K562 (cell line): ENCODE results near the gene ANO7. TPM values are rescaled to one million over a fixed set of nuclear protein-coding genes. Genes with fewer than 3 reads are reported as not detected.

Experiments used
- ATAC-seq: fragments of 200-7000 bp; cut with Tn5 transposase; 3 replicates; pipeline ENCODE4 v1.9.1; 2020; ENCODE audit warnings: moderate library complexity
- BruUV-seq: library from RNA; stranded (reverse); fragments of 400-500 nt; replicated peaks from 2 replicates; lab custom pipeline; 2021; lab: Mats Ljungman, UMichigan
- CTCF ChIA-PET: fragments of 300-600 bp; formaldehyde crosslinking; extraction: SDS; loops from one replicate; lab custom pipeline; 2021; ENCODE audit warnings: low intra/inter-chr PET ratio; lab: Yijun Ruan, JAX
- POLR2A ChIA-PET: fragments of 300-600, 350-650 bp; sonication (Branson Sonifier 250); formaldehyde crosslinking; extraction: SDS; loops from one replicate; lab custom pipeline; 2021; ENCODE audit warnings: antibody characterized with exemption, inconsistent platforms; lab: Yijun Ruan, JAX
- DNase-seq, 4 experiments: peaks; one replicate each; pipeline versions ENCODE4 v3.0.0 to v3.0.0-alpha.2; 2011 to 2018; ENCODE audit warnings: low spot score in 3 of 4, mixed read lengths in 3 of 4; ENCODE audit errors: extremely low read depth in 1 of 4
- FAIRE-seq: peaks from 2 replicates; lab custom pipeline; 2011; peaks lifted over from hg19 to GRCh38; lab: Jason Lieb, UNC
- H2AFZ ChIP-seq: 2 replicates; pipeline ENCODE4 v1.6.0; 2011; ENCODE audit warnings: low read depth, low read length, control low read depth, inconsistent platforms
- H3K27ac ChIP-seq: fragments of 200-600 bp; 3 replicates; pipeline ENCODE4 v1.8.0; 2011; ENCODE audit warnings: low read depth, mild to moderate bottlenecking, control low read depth, inconsistent platforms, low read length, moderate library complexity, mixed read lengths; ENCODE audit errors: extremely low read depth
- H3K27me3 ChIP-seq, 2 experiments: fragments of 300-600 bp in 1 of 2; 2 replicates in 1 of 2; 3 replicates in 1 of 2; pipeline versions ENCODE4 v1.6.0 to v1.8.0; 2011; ENCODE audit warnings: inconsistent platforms in 2 of 2, low read length in 2 of 2, mild to moderate bottlenecking in 1 of 2, mixed read lengths in 1 of 2, moderate library complexity in 1 of 2; ENCODE audit not compliant: control insufficient read depth in 2 of 2, insufficient read depth in 2 of 2
- H3K36me3 ChIP-seq: fragments of 300-600 bp; 3 replicates; pipeline ENCODE4 v1.8.0; 2011; ENCODE audit warnings: mild to moderate bottlenecking, low read length, inconsistent platforms; ENCODE audit not compliant: control insufficient read depth, insufficient read depth
- H3K4me1 ChIP-seq, 2 experiments: fragments of 200-600 bp in 1 of 2; replicated peaks in 1 of 2; 2 replicates in 1 of 2; 3 replicates in 1 of 2; pipeline versions ENCODE4 v1.5.1 to v1.8.0; 2011; ENCODE audit warnings: inconsistent platforms in 2 of 2, low read length in 2 of 2, mild to moderate bottlenecking in 1 of 2, mixed read lengths in 1 of 2, moderate library complexity in 1 of 2; ENCODE audit not compliant: control insufficient read depth in 2 of 2, insufficient read depth in 2 of 2
- H3K4me2 ChIP-seq: 2 replicates; pipeline ENCODE4 v1.6.1; 2011; ENCODE audit warnings: low read length, control low read depth, inconsistent platforms, mixed read lengths; ENCODE audit not compliant: insufficient read depth
- H3K4me3 ChIP-seq: fragments of 200-600 bp; sonication (generic), shearing (Covaris generic); 2 replicates; pipeline ENCODE4 v1.5.1; 2016; ENCODE audit warnings: control low read depth, inconsistent platforms
- H3K79me2 ChIP-seq: fragments of 200-600 bp; 3 replicates; pipeline ENCODE4 v1.8.0; 2011; ENCODE audit warnings: low read length, inconsistent platforms; ENCODE audit not compliant: control insufficient read depth, insufficient read depth
- H3K9ac ChIP-seq, 2 experiments: 2 replicates each; pipeline versions ENCODE4 v1.6.0 to v1.6.1; 2011; ENCODE audit warnings: low read depth in 2 of 2, low read length in 2 of 2, control low read depth in 1 of 2, inconsistent platforms in 1 of 2, mild to moderate bottlenecking in 1 of 2, mixed read lengths in 1 of 2; ENCODE audit not compliant: insufficient read depth in 1 of 2
- H3K9me1 ChIP-seq: one replicate; pipeline ENCODE4 v1.6.0; 2011; ENCODE audit warnings: inconsistent platforms, mild to moderate bottlenecking, low read length, moderate library complexity; ENCODE audit not compliant: control insufficient read depth, insufficient read depth
- H3K9me3 ChIP-seq: replicated peaks from 2 replicates; pipeline ENCODE4 v1.5.1; 2011; ENCODE audit warnings: low read depth, low read length, inconsistent platforms; ENCODE audit not compliant: control insufficient read depth, insufficient read depth
- H4K20me1 ChIP-seq: replicated peaks from 2 replicates; pipeline ENCODE4 v1.6.1; 2011; ENCODE audit warnings: low read length, inconsistent platforms, mixed read lengths; ENCODE audit not compliant: control insufficient read depth, insufficient read depth
- HOMEZ ChIP-seq: fragments of 250-450 bp; sonication (Bioruptor Pico); IDR thresholded peaks from 2 replicates; pipeline ENCODE4 v1.4.0; 2020; ENCODE audit warnings: mild to moderate bottlenecking, moderate library complexity
- STAT5B ChIP-seq: fragments of 250-450 bp; sonication (Bioruptor Pico); IDR thresholded peaks from 2 replicates; pipeline ENCODE4 v1.8.0; 2021; ENCODE audit warnings: mild to moderate bottlenecking, inconsistent platforms
- ZFPM2 ChIP-seq: fragments of 250-450 bp; sonication (Bioruptor Pico); IDR thresholded peaks from 2 replicates; pipeline ENCODE4 v1.5.1; 2022; ENCODE audit warnings: mild to moderate bottlenecking
- WGBS: fragments of 100-300 bp; shearing (Covaris generic); methylation state at CpG from one replicate; pipeline ENCODE4 v1.1.6; 2016; ENCODE audit warnings: low coverage, mixed read lengths; ENCODE audit not compliant: insufficient coverage; ENCODE audit errors: missing lambda C conversion rate; 5-methylcytosine and 5-hydroxymethylcytosine counted together
- in situ Hi-C: fragments of 300-500 bp; cut with MboI; formaldehyde crosslinking; loops from 4 replicates; pipeline ENCODE4 v1.15.0; 2018; ENCODE audit warnings: inconsistent platforms, mixed read lengths
- intact Hi-C: fragments of 100-400 bp; cut with micrococcal nuclease; formaldehyde crosslinking; loops from 2 replicates; pipeline ENCODE4 v1.14.2; 2022
- polyA plus RNA-seq, 8 experiments: library from polyadenylated mRNA; depleted of rRNA in 4 of 8; stranded (reverse) in 5 of 8; unstranded in 3 of 8; fragments of >200 nt; fragmentation: Nextera tagmentation in 2 of 8; fragmentation: Illumina TruSeq in 1 of 8; extraction: Ambion mirVana in 2 of 8; extraction: Trizol in 1 of 8; gene quantifications; 2 replicates each; pipeline versions ENCODE4 v1.2.1 to v1.2.3, GENCODE V29; 2011 to 2014; ENCODE audit warnings: inconsistent platforms in 1 of 8, missing spikeins in 1 of 8
- total RNA-seq, 7 experiments: library from RNA; depleted of rRNA in 6 of 7; stranded (reverse); fragments of >200 nt in 6 of 7; fragmentation: Illumina TruSeq in 2 of 7; extraction: Trizol in 2 of 7; gene quantifications; 2 replicates each; pipeline versions ENCODE4 v1.2.1 to v1.2.3, GENCODE V29; 2011 to 2021; ENCODE audit warnings: low replicate concordance in 1 of 7

The ANO7 gene
- total and polyA plus RNA-seq, 9 of the 15 experiments (the other 6 are each of a cell fraction or from before 2014, with no cell fraction given): 0.28 to 5.1 (median 1.1) TPM

GRCh38 chr2:241257419-241258032, 69.0 kb downstream of the ANO7 start:
- no peak overlapping the region for H3K4me3 ChIP-seq
- ChIA-PET CTCF (interaction anchor here (1.1 kb wide), 1 partner anchor 402 kb away, joined by 3 read pairs; no protein-coding TSS in a partner anchor), POLR2A (interaction anchor here (1.1 kb wide), 1 partner anchor 14 kb away, joined by 3 read pairs; no protein-coding TSS in a partner anchor)
- no peaks in the 10 kb centered on the region; the same call in 1 of the 2 replicates for H4K20me1 ChIP-seq
- H3K27ac ChIP-seq: no peak overlapping the region
- WGBS: 89% methylated on average over 7 of the region's 11 CpGs
- DNase-seq: no peak
- H3K9me3 ChIP-seq: no peaks in the 10 kb centered on the region
- intact Hi-C loops: no loop called here
- no peaks in the 10 kb centered on the region for H3K27me3 ChIP-seq
- H3K36me3 ChIP-seq: peaks cover 88% of the 10 kb centered on the region
- FAIRE-seq: no peak
- H3K79me2 ChIP-seq: no peaks in the 10 kb centered on the region; the same call in 2 of the 3 replicates
- no peak overlapping the region for H2AFZ ChIP-seq
- no TSS peak for BruUV-seq
- ATAC-seq: no peak
- no peak overlapping the region for H3K4me2 ChIP-seq
- TF ChIP-seq HOMEZ (CRISPR knock-in tag): no peak
- TF ChIP-seq STAT5B (CRISPR knock-in tag): no peak
- TF ChIP-seq ZFPM2 (CRISPR knock-in tag): no peak
- TF ChIP-seq, all 486 proteins: peak for 0
- in situ Hi-C loops: no loop called here
- Histone ChIP-seq H3K9me1 (no peaks in the 10 kb centered on the region), H3K4me1 (no peaks in the 10 kb centered on the region), H3K9ac (no peak overlapping the region)
